IPS DF 4.7 (cell line): ENCODE measurements around the gene PPIF.

ENCODE experiments used
- DNase-seq: peaks from one replicate; pipeline ENCODE4 v3.0.0-alpha.2; 2013; ENCODE audit warnings: low spot score; ENCODE audit errors: extremely low read depth

Gene PPIF

GRCh38 chr10:79399223-79399831 lies 52.1 kb downstream of the PPIF start:
- DNase-seq, result no peak

- no peak for DNase-seq
Measured at GRCh38 chr10:79400146-79401004, 53.1 kb downstream of the PPIF start.

GRCh38 chr10:79401015-79401921 lies 54.0 kb downstream of the PPIF start:
- no peak for DNase-seq

GRCh38 chr10:79402625-79402946 lies 55.3 kb downstream of the PPIF start:
- no peak for DNase-seq

GRCh38 chr10:79402951-79403350 lies 55.7 kb downstream of the PPIF start:
- DNase-seq, result no peak

GRCh38 chr10:79403441-79404230 lies 56.4 kb downstream of the PPIF start:
- DNase-seq, result no peak

- no peak for DNase-seq
Measured at GRCh38 chr10:79404231-79404609, 57.0 kb downstream of the PPIF start.

GRCh38 chr10:79404690-79405131 lies 57.4 kb downstream of the PPIF start:
- no peak for DNase-seq
